ENCODE results near the gene MTPN. TPM values are rescaled to one million over a fixed set of nuclear protein-coding genes. Genes with fewer than 3 reads are reported as not detected.

Gene MTPN
- total RNA-seq, 1 donor from 2014 or later: 114 TPM

DNA sequence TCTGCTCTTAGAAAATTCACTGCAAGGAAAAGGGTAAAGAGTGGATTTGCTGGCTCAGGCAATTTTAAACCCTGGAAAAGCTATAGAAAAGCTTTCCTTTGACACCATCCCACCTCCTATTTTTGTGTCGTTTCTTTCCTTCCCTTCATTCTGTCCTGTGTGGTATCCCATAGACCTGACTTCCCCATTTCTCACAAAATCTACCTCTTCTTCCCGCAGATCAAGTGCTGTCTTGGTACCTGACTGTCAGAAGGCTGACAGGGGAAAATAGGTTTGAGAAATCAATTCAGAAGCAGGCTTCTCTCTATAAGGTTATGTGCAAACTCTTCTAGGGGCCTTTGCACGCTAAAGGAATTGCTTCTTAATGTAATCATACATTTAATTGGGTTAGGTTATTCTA, 98.9 kb downstream of the MTPN start:
- Mint-ChIP-seq H3K27me3 (ENCODE audit: low read depth) (no peaks in the 10 kb centered on the region), H3K4me3 (no peak overlapping the region), H3K36me3 (ENCODE audit: low read depth) (no peaks in the 10 kb centered on the region), H3K27ac (ENCODE audit: unreplicated experiment) (no peak overlapping the region), H3K4me1 (no peaks in the 10 kb centered on the region), H3K9me3 (no peaks in the 10 kb centered on the region)
- TF ChIP-seq, protein P1, sequence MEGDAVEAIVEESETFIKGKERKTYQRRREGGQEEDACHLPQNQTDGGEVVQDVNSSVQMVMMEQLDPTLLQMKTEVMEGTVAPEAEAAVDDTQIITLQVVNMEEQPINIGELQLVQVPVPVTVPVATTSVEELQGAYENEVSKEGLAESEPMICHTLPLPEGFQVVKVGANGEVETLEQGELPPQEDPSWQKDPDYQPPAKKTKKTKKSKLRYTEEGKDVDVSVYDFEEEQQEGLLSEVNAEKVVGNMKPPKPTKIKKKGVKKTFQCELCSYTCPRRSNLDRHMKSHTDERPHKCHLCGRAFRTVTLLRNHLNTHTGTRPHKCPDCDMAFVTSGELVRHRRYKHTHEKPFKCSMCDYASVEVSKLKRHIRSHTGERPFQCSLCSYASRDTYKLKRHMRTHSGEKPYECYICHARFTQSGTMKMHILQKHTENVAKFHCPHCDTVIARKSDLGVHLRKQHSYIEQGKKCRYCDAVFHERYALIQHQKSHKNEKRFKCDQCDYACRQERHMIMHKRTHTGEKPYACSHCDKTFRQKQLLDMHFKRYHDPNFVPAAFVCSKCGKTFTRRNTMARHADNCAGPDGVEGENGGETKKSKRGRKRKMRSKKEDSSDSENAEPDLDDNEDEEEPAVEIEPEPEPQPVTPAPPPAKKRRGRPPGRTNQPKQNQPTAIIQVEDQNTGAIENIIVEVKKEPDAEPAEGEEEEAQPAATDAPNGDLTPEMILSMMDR (conservative IDR thresholded peaks at IDR 0.05): no peak
- no peak for DNase-seq (ENCODE audit: low read depth, low spot score)

DNA sequence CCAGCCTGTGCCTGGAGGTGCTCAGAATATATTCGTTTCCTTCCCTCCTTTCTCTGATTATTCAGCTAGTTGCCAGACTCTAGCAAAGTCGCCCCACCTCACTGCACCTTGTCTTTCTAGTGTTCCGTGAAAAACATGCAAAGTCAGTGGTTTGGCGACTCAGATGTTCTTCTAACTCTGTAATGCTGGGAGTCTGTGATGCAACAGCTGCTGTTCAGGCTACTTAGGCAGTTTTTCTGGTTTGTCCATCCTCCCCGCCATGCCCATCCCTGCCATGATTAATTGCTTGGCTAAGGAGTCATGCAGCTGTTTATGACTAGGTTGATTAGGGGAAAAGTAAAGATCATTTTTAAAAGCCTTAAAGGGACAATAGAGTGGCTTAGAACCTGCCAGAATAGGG, 99.4 kb downstream of the MTPN start:
- no peaks in the 10 kb centered on the region for H3K27me3 Mint-ChIP-seq (ENCODE audit: low read depth)
- H3K9me3 Mint-ChIP-seq: no peaks in the 10 kb centered on the region
- no peak overlapping the region for H3K4me3 Mint-ChIP-seq
- H3K4me1 Mint-ChIP-seq: no peaks in the 10 kb centered on the region
- no peak overlapping the region for H3K27ac Mint-ChIP-seq (ENCODE audit: unreplicated experiment)
- DNase-seq (ENCODE audit: low read depth, low spot score): no peak
- TF ChIP-seq, protein P1 (conservative IDR thresholded peaks at IDR 0.05): no peak
- H3K36me3 Mint-ChIP-seq (ENCODE audit: low read depth): no peaks in the 10 kb centered on the region

Other genes with a start within 250 kb of the MTPN start
- gene SLC13A4, start 249.2 kb downstream of the MTPN start, total RNA-seq: 0.27 and 0.68 TPM in 2 replicates
- not detected in 2 replicates for gene FAM180A, start 228.5 kb downstream of the MTPN start, total RNA-seq